ENCODE data around the gene PTPRN2. TPM values are rescaled to one million over a fixed set of nuclear protein-coding genes. Genes with fewer than 3 reads are reported as not detected.

Gene PTPRN2
- total and polyA plus RNA-seq, 2 donors (not counting 3 experiments of a cell fraction or from before 2014, with no cell fraction given), result 0.62 to 0.88 TPM

- ChIA-PET POLR2A (no interaction called here), CTCF (no interaction called here)
- Histone ChIP-seq H3K4me3 (replicated peaks in 1 of 3; ENCODE audit: insufficient read depth in 1 of 3, low read depth in 1 of 3, low read length in 3 of 3) (no peak overlapping the region), H3K27ac (ENCODE audit: insufficient read depth, low read depth, low read length) (no peak overlapping the region), H3K9me3 (replicated peaks; ENCODE audit: control insufficient read depth, insufficient read depth, low read length) (peaks cover 3% of the 10 kb centered on the region), H3K4me2 (ENCODE audit: insufficient read depth, low read length) (no peak overlapping the region), H3K79me2 (ENCODE audit: control insufficient read depth, insufficient read depth, low read length) (no peaks in the 10 kb centered on the region), H3K9ac (replicated peaks; ENCODE audit: extremely low read depth, insufficient read depth, low read length) (no peak overlapping the region), H2AFZ (ENCODE audit: low read depth, low read length) (no peak overlapping the region), H3K4me1 (ENCODE audit: control insufficient read depth, extremely low read depth, insufficient read depth, low read length) (no peaks in the 10 kb centered on the region), H3K36me3 (ENCODE audit: control insufficient read depth in 2 of 2, extremely low read depth in 1 of 2, insufficient read depth in 2 of 2, low read length in 2 of 2) (no peaks in the 10 kb centered on the region), H3K9me1 (replicated peaks; ENCODE audit: control insufficient read depth, extremely low read depth, insufficient read depth, low read length) (no peaks in the 10 kb centered on the region), H3K27me3 (ENCODE audit: control insufficient read depth in 2 of 2, insufficient read depth in 2 of 2, low read length in 2 of 2) (no peaks in the 10 kb centered on the region), H4K20me1 (replicated peaks; ENCODE audit: control insufficient read depth, extremely low read depth, insufficient read depth, low read length) (no peaks in the 10 kb centered on the region)
- dilution Hi-C loops (cut with MboI; ENCODE audit: extremely low pct_ligation_motif_present, low sequenced_read_pairs), result no loop called here
- FAIRE-seq (no peak), DNase-seq (ENCODE audit: low read depth, low spot score) (no peak)
- no TSS peak for BruUV-seq (replicated peaks)
- TF ChIP-seq EZH2 (IDR thresholded peaks at IDR 0.05; ENCODE audit: borderline replicate concordance, low read depth, low read length, severe bottlenecking) (no peak), GATA2 (IDR thresholded peaks at IDR 0.05; ENCODE audit: insufficient read depth, insufficient read length, low read depth, low read length) (no peak), CTCF (IDR thresholded peaks at IDR 0.05; ENCODE audit: extremely low read depth in 1 of 2, insufficient read depth in 1 of 2, low read depth in 1 of 2, low read length in 2 of 2) (no peak), FOS (IDR thresholded peaks at IDR 0.05; ENCODE audit: borderline replicate concordance, insufficient read depth, low read length) (no peak), MAX (IDR thresholded peaks at IDR 0.05; ENCODE audit: insufficient read depth, insufficient read length) (no peak), JUN (IDR thresholded peaks at IDR 0.05; ENCODE audit: borderline replicate concordance, insufficient read depth, insufficient read length, low read depth) (no peak), POLR2A (IDR thresholded peaks at IDR 0.05; ENCODE audit: low read depth, low read length) (no peak), MYC (IDR thresholded peaks at IDR 0.05; ENCODE audit: low read depth, low read length) (no peak), POLR2AphosphoS5 (IDR thresholded peaks at IDR 0.05; ENCODE audit: insufficient read depth, low read depth, low read length) (no peak)
- intact Hi-C loops (cut with micrococcal nuclease), result no loop called here
Observed at GRCh38 chr7:158439035-158439434, 148.6 kb downstream of the PTPRN2 start.

Measured in endothelial cell of umbilical vein (primary cell).